Gastroesophageal sphincter (tissue), 3 donors: ENCODE data around the gene KLF3.

Experiments used
- EP300 ChIP-seq: sonication (generic); formaldehyde crosslinking; IDR thresholded peaks from one replicate; pipeline ENCODE4 v1.6.1; 2017; ENCODE audit warnings: antibody characterized with exemption, mild to moderate bottlenecking
- POLR2A ChIP-seq, 2 donors: fragments of 450-650 bp; IDR thresholded peaks; one replicate each; pipeline ENCODE4 v1.6.1; 2017; ENCODE audit warnings: antibody characterized with exemption in 2 of 2, mild to moderate bottlenecking in 2 of 2, moderate library complexity in 1 of 2
- TF ChIP-seq, protein P1 (sequence below), 4 experiments: fragments of 200-600 bp in 2 of 4; fragments of 450-650 bp in 2 of 4; sonication (generic) in 1 of 4; IDR thresholded peaks; one replicate each; pipeline ENCODE4 v1.5.1; 2017 to 2019; ENCODE audit warnings: antibody characterized with exemption in 4 of 4, mild to moderate bottlenecking in 2 of 4, moderate library complexity in 2 of 4

DNA sequence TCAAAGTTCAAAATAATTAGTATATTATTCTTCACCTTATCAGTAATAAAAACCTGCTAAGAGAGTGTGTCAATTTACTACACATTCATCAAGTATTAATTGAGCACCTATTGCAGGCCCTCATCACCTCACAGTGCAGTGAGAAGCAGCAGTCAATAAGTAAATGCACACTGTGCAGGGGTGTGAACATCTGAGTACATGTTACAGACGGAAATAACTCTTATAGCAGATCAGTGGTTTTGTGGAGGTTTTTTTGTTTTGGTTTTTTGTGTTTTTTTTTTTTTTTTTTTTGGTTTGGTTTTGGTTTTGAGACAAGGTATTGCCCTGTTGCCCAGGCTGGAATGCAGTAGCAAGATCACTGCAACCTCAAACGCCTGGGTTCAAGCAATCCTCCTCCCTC is 20.3 kb downstream of the KLF3 start:
- TF ChIP-seq, protein P1, sequence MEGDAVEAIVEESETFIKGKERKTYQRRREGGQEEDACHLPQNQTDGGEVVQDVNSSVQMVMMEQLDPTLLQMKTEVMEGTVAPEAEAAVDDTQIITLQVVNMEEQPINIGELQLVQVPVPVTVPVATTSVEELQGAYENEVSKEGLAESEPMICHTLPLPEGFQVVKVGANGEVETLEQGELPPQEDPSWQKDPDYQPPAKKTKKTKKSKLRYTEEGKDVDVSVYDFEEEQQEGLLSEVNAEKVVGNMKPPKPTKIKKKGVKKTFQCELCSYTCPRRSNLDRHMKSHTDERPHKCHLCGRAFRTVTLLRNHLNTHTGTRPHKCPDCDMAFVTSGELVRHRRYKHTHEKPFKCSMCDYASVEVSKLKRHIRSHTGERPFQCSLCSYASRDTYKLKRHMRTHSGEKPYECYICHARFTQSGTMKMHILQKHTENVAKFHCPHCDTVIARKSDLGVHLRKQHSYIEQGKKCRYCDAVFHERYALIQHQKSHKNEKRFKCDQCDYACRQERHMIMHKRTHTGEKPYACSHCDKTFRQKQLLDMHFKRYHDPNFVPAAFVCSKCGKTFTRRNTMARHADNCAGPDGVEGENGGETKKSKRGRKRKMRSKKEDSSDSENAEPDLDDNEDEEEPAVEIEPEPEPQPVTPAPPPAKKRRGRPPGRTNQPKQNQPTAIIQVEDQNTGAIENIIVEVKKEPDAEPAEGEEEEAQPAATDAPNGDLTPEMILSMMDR (IDR thresholded peaks at IDR 0.05), result no peak
- TF ChIP-seq EP300, result no peak
- TF ChIP-seq POLR2A (IDR thresholded peaks at IDR 0.05), result no peak
